ENCODE data around the gene MAML1.
"Not testable (repeated sequence)": the region's sequence is repeated elsewhere in the genome, so short reads cannot be mapped to it uniquely, and the experiment has no call there.

MAML1 gene, protein sequence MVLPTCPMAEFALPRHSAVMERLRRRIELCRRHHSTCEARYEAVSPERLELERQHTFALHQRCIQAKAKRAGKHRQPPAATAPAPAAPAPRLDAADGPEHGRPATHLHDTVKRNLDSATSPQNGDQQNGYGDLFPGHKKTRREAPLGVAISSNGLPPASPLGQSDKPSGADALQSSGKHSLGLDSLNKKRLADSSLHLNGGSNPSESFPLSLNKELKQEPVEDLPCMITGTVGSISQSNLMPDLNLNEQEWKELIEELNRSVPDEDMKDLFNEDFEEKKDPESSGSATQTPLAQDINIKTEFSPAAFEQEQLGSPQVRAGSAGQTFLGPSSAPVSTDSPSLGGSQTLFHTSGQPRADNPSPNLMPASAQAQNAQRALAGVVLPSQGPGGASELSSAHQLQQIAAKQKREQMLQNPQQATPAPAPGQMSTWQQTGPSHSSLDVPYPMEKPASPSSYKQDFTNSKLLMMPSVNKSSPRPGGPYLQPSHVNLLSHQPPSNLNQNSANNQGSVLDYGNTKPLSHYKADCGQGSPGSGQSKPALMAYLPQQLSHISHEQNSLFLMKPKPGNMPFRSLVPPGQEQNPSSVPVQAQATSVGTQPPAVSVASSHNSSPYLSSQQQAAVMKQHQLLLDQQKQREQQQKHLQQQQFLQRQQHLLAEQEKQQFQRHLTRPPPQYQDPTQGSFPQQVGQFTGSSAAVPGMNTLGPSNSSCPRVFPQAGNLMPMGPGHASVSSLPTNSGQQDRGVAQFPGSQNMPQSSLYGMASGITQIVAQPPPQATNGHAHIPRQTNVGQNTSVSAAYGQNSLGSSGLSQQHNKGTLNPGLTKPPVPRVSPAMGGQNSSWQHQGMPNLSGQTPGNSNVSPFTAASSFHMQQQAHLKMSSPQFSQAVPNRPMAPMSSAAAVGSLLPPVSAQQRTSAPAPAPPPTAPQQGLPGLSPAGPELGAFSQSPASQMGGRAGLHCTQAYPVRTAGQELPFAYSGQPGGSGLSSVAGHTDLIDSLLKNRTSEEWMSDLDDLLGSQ

DNA sequence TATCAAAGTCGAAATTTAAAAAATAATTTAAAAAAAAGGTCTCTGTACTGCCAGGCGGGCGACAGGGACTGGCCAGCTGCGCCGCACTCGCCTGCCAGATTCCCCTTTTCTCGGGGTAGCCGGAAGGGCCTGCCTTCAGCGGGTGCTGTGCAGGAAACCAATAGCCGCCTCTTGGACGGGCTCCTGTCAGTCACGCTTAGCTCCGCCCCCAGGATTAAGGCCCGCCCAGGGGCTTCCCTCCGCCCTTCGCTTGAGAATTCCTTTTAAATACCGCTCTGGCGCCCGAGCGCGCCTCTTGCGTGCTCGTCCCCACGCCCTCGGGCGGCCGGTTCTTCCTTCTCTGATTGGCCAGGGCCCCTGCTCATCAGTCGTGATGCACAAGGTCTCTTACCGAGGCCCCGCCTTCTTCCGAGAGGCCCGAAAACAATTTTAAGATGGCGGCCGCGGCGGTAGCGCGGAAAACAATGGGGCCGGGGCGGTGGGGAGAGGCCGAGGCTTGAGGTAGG is at the start of gene MAML1:
TSS of gene MAML1 (plus strand) at position 411 of the 506 bp plus-strand sequence. CDS start 291 bp downstream, outside the sequence.
- peak; percentile 96 to 99 (median 98) for DNase-seq (ENCODE audit: low read depth in 3 of 3)

GRCh38 chr5:179689212-179689611 is 43.4 kb upstream of the MAML1 start:
- DNase-seq (ENCODE audit: low read depth in 3 of 3): not testable (repeated sequence)

- DNase-seq (ENCODE audit: low read depth in 3 of 3): no peak
Measured at GRCh38 chr5:179694561-179694960, 38.1 kb upstream of the MAML1 start.

- no peak for DNase-seq (ENCODE audit: low read depth in 3 of 3)
Measured at GRCh38 chr5:179696603-179697002, 36.0 kb upstream of the MAML1 start.

DNA sequence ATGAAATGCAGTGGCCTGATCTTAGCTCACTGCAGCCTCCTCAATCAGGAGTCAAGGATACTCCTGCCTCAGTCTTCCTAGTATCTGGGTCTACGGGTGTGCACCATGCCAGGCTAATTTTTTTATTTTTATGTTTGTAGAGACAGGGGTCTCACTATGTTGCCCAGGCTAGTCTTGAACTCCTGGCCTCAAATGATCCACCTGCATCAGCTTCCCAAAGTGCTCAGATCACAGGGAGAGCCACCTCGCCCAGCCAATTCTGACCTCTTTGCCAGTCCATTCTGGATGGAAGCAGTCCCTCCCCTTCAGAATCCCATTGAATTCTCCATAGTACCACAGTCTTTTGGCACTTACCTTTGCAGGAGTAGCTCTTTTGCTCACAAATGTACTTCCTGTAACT is 35.5 kb upstream of the MAML1 start:
- no peak for DNase-seq (ENCODE audit: low read depth in 3 of 3)

GRCh38 chr5:179697543-179697942 is 35.1 kb upstream of the MAML1 start:
- not testable (repeated sequence) for DNase-seq (ENCODE audit: low read depth in 3 of 3)

DNA sequence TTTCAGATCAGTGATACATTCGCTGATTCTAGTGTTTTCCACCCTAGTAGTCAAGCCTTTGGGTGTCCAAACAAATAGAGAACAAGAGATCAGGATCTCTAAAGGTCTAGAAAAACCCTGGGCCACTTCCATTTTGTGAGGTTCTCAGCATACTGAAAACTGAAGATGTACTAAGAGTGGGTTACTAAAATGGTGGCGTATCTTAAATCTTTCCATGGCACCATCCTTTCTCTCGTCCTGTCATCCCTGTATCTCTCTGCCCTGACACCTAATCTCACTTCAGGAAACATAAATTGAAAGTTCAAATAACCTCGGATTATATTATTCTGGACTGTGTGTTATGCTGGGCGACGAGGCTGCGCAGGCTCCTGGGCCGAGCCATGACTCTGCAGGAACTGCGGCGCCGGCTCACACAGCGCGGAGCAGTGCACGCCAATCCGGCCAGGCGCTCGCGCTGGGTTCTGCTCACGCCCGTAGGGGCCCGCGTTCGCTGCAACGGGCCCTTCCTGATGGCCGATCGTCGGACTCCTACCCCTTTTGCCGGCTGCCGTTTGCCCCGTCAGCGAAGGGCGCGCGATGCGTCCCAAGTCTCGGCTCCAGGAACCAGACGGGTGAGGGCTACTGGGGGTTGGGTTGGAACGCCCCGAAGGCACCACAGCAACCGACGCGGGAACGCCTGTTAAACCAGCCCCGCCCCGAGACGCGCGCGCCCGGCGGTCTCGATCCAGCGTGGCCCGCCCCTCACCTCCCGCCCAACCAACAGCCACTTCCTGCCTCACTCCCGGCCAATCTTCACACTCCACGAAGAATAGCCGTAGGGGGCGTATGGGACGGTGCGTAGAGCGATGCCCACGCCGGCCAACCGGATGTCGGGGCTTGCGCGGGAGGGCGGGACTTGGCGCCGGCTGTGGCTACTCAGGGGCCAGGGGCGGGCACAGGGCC is 34.4 kb upstream of the MAML1 start:
- DNase-seq (ENCODE audit: low read depth in 3 of 3): peak; percentile 97 to 99 (median 98)

DNA sequence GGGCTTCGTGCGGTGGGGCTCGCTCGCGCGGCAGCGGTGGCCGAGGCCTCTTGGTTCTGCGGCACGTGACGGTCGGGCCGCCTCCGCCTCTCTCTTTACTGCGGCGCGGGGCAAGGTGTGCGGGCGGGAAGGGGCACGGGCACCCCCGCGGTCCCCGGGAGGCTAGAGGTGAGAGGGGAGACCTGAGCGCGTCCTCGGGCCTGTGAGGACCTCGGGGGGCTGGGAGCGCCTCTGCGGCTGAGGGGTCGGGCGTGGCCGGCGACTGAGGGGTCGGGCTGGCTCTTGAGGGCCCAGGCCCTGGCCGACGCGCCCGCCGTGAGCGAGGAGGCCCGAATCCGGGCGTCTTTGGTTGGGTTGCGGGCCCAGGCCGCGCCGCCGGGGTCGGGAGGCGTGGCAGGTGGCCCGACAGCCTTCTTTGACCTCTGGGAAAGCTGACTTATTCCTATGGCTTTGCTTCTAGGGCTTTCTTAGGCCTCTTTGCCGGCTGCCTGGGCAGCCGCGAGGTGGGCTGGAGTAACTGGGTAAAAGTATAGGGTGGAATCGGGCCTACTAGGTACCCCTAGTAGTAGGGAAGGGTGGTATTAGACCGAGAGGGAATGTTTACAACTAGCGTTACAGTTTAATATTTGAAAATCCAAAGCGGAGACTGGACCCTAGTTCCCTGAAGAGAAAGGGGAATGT is 33.5 kb upstream of the MAML1 start, which contains the start of gene CANX:
TSS of gene CANX (plus strand) at position 33 of the 681 bp plus-strand sequence. CDS start 6,715 bp downstream, outside the sequence.
- peak in 1 of 3 donors; percentile 8 for DNase-seq (ENCODE audit: low read depth in 3 of 3)

GRCh38 chr5:179699616-179700237 is 32.9 kb upstream of the MAML1 start:
- peak; percentile 24 to 39 (median 30) for DNase-seq (ENCODE audit: low read depth in 3 of 3)

- no peak for DNase-seq (ENCODE audit: low read depth in 3 of 3)
Measured at GRCh38 chr5:179700401-179700918, 32.2 kb upstream of the MAML1 start.

DNA sequence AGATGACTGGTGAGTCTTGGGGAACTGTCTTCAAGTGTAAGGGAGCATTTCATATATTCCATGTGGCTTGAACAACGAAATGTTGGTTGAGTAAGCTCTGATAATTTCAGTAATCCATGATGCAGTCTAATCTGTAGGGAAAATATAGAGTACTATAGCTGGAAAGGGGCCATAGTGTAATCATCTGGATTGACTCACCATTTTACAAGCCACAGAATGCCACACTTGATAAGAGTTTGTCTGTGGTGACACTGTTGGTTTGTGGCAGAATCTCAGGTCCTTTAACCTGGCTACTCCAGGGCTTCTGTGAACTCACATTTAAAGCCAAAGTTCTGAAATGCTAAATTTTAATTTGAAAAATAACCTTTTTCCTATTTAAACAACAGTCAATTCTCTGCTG is 16.3 kb upstream of the MAML1 start:
- no peak for DNase-seq (ENCODE audit: low read depth in 3 of 3)

DNA sequence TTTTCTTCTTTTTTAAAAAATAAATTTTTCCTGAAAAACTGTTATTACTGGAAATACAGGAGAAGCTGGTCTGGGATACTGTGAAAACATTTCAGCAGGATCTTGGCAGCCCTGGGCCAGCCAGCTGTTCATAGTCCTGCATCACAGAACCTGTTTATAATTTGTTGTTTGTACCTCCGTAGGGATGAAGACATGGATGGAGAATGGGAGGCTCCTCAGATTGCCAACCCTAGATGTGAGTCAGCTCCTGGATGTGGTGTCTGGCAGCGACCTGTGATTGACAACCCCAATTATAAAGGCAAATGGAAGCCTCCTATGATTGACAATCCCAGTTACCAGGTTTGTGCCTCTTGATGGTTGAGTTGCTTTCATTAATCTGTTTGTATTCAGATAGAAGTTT is 12.4 kb upstream of the MAML1 start:
- no peak for DNase-seq (ENCODE audit: low read depth in 3 of 3)

DNA sequence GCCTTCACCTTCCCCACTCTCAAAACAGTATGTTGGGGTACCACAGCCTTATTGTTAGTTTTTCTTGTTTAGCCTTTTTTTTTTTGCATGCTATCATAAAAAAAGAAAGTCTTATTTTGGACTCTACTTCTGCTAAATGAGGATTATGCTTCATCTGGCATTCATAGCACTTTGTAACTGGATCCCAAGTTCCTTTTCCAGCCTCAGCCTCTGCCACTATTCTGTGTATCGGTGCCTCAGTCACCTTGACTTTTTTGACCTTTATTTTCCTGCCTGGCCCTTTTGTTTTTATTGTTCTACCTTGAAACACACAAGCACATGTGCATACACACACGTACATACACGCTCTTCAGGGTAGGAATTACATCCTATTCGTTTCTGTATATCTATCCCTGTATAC is 8.5 kb upstream of the MAML1 start:
- no peak for DNase-seq (ENCODE audit: low read depth in 3 of 3)

DNA sequence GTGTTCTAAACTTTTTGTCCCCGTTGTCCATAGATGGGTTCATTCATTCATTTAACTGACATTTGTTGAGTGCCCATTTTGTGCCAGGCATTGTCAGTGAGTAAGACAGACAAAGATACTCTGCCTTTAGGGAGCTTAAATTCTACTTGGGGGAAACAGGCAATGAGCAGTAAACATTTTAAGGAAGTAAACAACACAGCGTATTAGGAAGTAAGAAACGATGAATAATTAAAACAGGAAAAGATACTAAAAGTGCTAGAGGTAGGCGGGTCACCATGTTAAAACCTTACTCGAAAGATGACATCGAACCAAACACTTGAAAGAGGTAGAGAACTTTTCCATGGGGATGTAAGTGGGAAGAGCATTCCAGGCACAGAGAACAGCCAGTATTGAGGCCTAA is 5.5 kb upstream of the MAML1 start:
- DNase-seq (ENCODE audit: low read depth in 3 of 3): no peak

- DNase-seq (ENCODE audit: low read depth in 3 of 3): no peak
Measured at GRCh38 chr5:179729303-179729702, 3.3 kb upstream of the MAML1 start.

DNA sequence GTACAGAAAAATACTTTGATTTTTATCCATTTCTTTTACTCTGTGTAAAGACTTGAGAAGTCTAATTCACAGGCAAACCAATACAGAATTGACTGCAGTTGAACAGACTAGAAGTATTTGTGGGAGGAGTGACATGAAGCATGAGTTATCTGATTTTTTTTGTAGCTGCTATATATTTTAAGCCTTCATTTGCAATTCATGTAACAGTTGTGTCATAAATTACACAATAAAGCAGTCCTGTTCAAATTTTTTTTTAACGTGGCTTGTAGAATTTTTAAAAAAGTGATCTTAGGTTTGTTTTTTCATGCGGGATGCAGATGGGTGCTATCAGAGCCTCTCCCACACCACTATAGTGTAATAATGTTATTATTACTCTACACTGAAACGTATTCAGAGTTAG is 2.9 kb upstream of the MAML1 start:
- DNase-seq (ENCODE audit: low read depth in 3 of 3): no peak

GRCh38 chr5:179730356-179730755 is 2.3 kb upstream of the MAML1 start:
- no peak for DNase-seq (ENCODE audit: low read depth in 3 of 3)

DNA sequence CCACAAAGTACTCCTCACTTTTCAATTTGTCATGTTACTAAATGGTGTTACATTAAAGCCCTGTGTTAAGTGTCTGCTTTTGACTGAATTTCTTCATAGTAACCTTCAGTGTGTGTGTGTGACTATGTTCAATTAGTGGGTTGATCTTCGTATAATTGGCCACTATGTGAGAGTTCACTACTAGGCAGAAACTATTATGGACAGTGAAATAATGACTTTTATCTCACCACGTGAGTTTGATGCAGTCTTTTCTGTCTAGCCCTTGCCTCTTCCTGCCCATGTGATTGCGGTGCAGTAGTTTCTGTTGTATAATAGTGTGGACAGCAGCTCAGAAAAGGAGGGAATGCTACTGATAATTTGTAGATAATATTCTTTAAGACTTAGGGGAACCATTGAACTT is 1.8 kb upstream of the MAML1 start:
- DNase-seq (ENCODE audit: low read depth in 3 of 3): no peak

GRCh38 chr5:179731791-179732411 is 721 bp upstream of the MAML1 start:
- peak in 2 of 3 donors; percentile 5 to 12 for DNase-seq (ENCODE audit: low read depth in 3 of 3)
